ENCODE measurements around the gene INPP4A. TPM values are rescaled to one million over a fixed set of nuclear protein-coding genes. Genes with fewer than 3 reads are reported as not detected.

Gene INPP4A
- total RNA-seq, 1 experiment from 2014 or later = 8.4 TPM

- no peak for DNase-seq
- H3K27me3 ChIP-seq = no peaks in the 10 kb centered on the region
- no peaks in the 10 kb centered on the region for H3K9me3 ChIP-seq
- no peaks in the 10 kb centered on the region for H3K36me3 ChIP-seq
- H3K4me3 ChIP-seq = no peak overlapping the region
These were observed 33.5 kb downstream of the INPP4A start for GRCh38 chr2:98478088-98478551.

- Histone ChIP-seq H3K27me3 (no peaks in the 10 kb centered on the region), H3K36me3 (no peaks in the 10 kb centered on the region), H3K9me3 (no peaks in the 10 kb centered on the region), H3K4me3 (no peak overlapping the region)
- DNase-seq = no peak
These were observed 34.2 kb downstream of the INPP4A start for GRCh38 chr2:98478907-98479306.

GRCh38 chr2:98479371-98479770 lies 34.7 kb downstream of the INPP4A start:
- Histone ChIP-seq H3K4me3 (no peak overlapping the region), H3K27me3 (no peaks in the 10 kb centered on the region)
- no peak for DNase-seq

GRCh38 chr2:98479959-98480524 lies 35.4 kb downstream of the INPP4A start:
- peak; percentile 88 for DNase-seq
- H3K36me3 ChIP-seq = no peaks in the 10 kb centered on the region
- H3K9me3 ChIP-seq = no peaks in the 10 kb centered on the region
- no peaks in the 10 kb centered on the region for H3K27me3 ChIP-seq
- H3K4me3 ChIP-seq = no peak overlapping the region

More at GRCh38 chr2:98479371-98479770, 34.7 kb downstream of the INPP4A start:
- Histone ChIP-seq H3K9me3 (no peaks in the 10 kb centered on the region), H3K36me3 (no peaks in the 10 kb centered on the region)

- Histone ChIP-seq H3K36me3 (no peaks in the 10 kb centered on the region), H3K4me3 (no peak overlapping the region), H3K9me3 (no peaks in the 10 kb centered on the region), H3K27me3 (no peaks in the 10 kb centered on the region)
- no peak for DNase-seq
These were observed 35.9 kb downstream of the INPP4A start for GRCh38 chr2:98480598-98480997.

- DNase-seq = no peak
- Histone ChIP-seq H3K9me3 (no peaks in the 10 kb centered on the region), H3K4me3 (no peak overlapping the region), H3K27me3 (no peaks in the 10 kb centered on the region), H3K36me3 (no peaks in the 10 kb centered on the region)
These were observed 37.7 kb downstream of the INPP4A start for GRCh38 chr2:98482362-98482761.

- Histone ChIP-seq H3K27me3 (no peaks in the 10 kb centered on the region), H3K9me3 (no peaks in the 10 kb centered on the region)
These were observed 38.7 kb downstream of the INPP4A start for GRCh38 chr2:98483257-98483861.

GRCh38 chr2:98484121-98484557 lies 39.5 kb downstream of the INPP4A start:
- Histone ChIP-seq H3K4me3 (no peak overlapping the region), H3K27me3 (no peaks in the 10 kb centered on the region), H3K36me3 (no peaks in the 10 kb centered on the region), H3K9me3 (no peaks in the 10 kb centered on the region)
- DNase-seq = no peak

More at GRCh38 chr2:98483257-98483861, 38.7 kb downstream of the INPP4A start:
- Histone ChIP-seq H3K4me3 (no peak overlapping the region), H3K36me3 (no peaks in the 10 kb centered on the region)
- DNase-seq = no peak

- Histone ChIP-seq H3K9me3 (no peaks in the 10 kb centered on the region), H3K27me3 (no peaks in the 10 kb centered on the region), H3K36me3 (no peaks in the 10 kb centered on the region), H3K4me3 (no peak overlapping the region)
- DNase-seq = no peak
These were observed 40.2 kb downstream of the INPP4A start for GRCh38 chr2:98484652-98485452.

- no peak for DNase-seq
- no peaks in the 10 kb centered on the region for H3K9me3 ChIP-seq
- no peak overlapping the region for H3K4me3 ChIP-seq
- H3K27me3 ChIP-seq = no peaks in the 10 kb centered on the region
- no peaks in the 10 kb centered on the region for H3K36me3 ChIP-seq
These were observed 40.7 kb downstream of the INPP4A start for GRCh38 chr2:98485453-98485755.

- no peaks in the 10 kb centered on the region for H3K9me3 ChIP-seq
- no peak overlapping the region for H3K4me3 ChIP-seq
- no peaks in the 10 kb centered on the region for H3K36me3 ChIP-seq
- DNase-seq = no peak
- H3K27me3 ChIP-seq = no peaks in the 10 kb centered on the region
These were observed 41.8 kb downstream of the INPP4A start for GRCh38 chr2:98486374-98486981.

- no peak overlapping the region for H3K4me3 ChIP-seq
- no peak for DNase-seq
- no peaks in the 10 kb centered on the region for H3K9me3 ChIP-seq
- no peaks in the 10 kb centered on the region for H3K36me3 ChIP-seq
- no peaks in the 10 kb centered on the region for H3K27me3 ChIP-seq
These were observed 42.6 kb downstream of the INPP4A start for GRCh38 chr2:98487101-98487805.

- no peaks in the 10 kb centered on the region for H3K27me3 ChIP-seq
- H3K36me3 ChIP-seq = no peaks in the 10 kb centered on the region
- no peaks in the 10 kb centered on the region for H3K9me3 ChIP-seq
- DNase-seq = peak; percentile 28
- no peak overlapping the region for H3K4me3 ChIP-seq
These were observed 43.1 kb downstream of the INPP4A start for GRCh38 chr2:98487806-98488189.

- no peaks in the 10 kb centered on the region for H3K36me3 ChIP-seq
- no peak for DNase-seq
- no peak overlapping the region for H3K4me3 ChIP-seq
- H3K27me3 ChIP-seq = no peaks in the 10 kb centered on the region
- H3K9me3 ChIP-seq = no peaks in the 10 kb centered on the region
These were observed 43.6 kb downstream of the INPP4A start for GRCh38 chr2:98488252-98488651.

- no peak overlapping the region for H3K4me3 ChIP-seq
- H3K36me3 ChIP-seq = no peaks in the 10 kb centered on the region
- no peaks in the 10 kb centered on the region for H3K9me3 ChIP-seq
- no peaks in the 10 kb centered on the region for H3K27me3 ChIP-seq
- DNase-seq = no peak
These were observed 44.8 kb downstream of the INPP4A start for GRCh38 chr2:98489486-98489885.

- no peak overlapping the region for H3K4me3 ChIP-seq
- no peak for DNase-seq
- H3K9me3 ChIP-seq = no peaks in the 10 kb centered on the region
- no peaks in the 10 kb centered on the region for H3K27me3 ChIP-seq
- no peaks in the 10 kb centered on the region for H3K36me3 ChIP-seq
These were observed 45.6 kb downstream of the INPP4A start for GRCh38 chr2:98489971-98490962.
